ENCODE measurements around the gene ZNF618.

The ZNF618 gene

GRCh38 chr9:113914517-113914916 is 38.4 kb downstream of the ZNF618 start:
- no peak for DNase-seq

GRCh38 chr9:113915817-113916434 is 39.8 kb downstream of the ZNF618 start:
- no peak for DNase-seq

GRCh38 chr9:113916931-113917330 is 40.8 kb downstream of the ZNF618 start:
- DNase-seq, result no peak

- DNase-seq, result no peak
Measured at GRCh38 chr9:113918697-113919350, 42.7 kb downstream of the ZNF618 start.

GRCh38 chr9:113919382-113919781 is 43.3 kb downstream of the ZNF618 start:
- DNase-seq, result no peak

- no peak for DNase-seq
Measured at GRCh38 chr9:113919871-113920270, 43.8 kb downstream of the ZNF618 start.

GRCh38 chr9:113920872-113921271 is 44.8 kb downstream of the ZNF618 start:
- DNase-seq, result no peak

GRCh38 chr9:113921396-113921925 is 45.4 kb downstream of the ZNF618 start:
- DNase-seq, result no peak

GRCh38 chr9:113922160-113922559 is 46.1 kb downstream of the ZNF618 start:
- DNase-seq, result no peak

GRCh38 chr9:113926211-113926610 is 50.1 kb downstream of the ZNF618 start:
- no peak for DNase-seq

- DNase-seq, result no peak
Measured at GRCh38 chr9:113927277-113927676, 51.2 kb downstream of the ZNF618 start.

GRCh38 chr9:113928269-113928668 is 52.2 kb downstream of the ZNF618 start:
- no peak for DNase-seq

- no peak for DNase-seq
Measured at GRCh38 chr9:113929634-113930389, 53.7 kb downstream of the ZNF618 start.

- DNase-seq, result no peak
Measured at GRCh38 chr9:113930390-113930783, 54.3 kb downstream of the ZNF618 start.

GRCh38 chr9:113931140-113931539 is 55.0 kb downstream of the ZNF618 start:
- no peak for DNase-seq

- no peak for DNase-seq
Measured at GRCh38 chr9:113931777-113932176, 55.7 kb downstream of the ZNF618 start.

- no peak for DNase-seq
Measured at GRCh38 chr9:113932906-113933584, 56.9 kb downstream of the ZNF618 start.

GRCh38 chr9:113933671-113934070 is 57.6 kb downstream of the ZNF618 start:
- DNase-seq, result no peak

GRCh38 chr9:113934167-113934828 is 58.2 kb downstream of the ZNF618 start:
- no peak for DNase-seq

- DNase-seq, result no peak
Measured at GRCh38 chr9:113934829-113935676, 58.9 kb downstream of the ZNF618 start.

- no peak for DNase-seq
Measured at GRCh38 chr9:113935677-113936380, 59.7 kb downstream of the ZNF618 start.

Data from activated T-cell treated with anti-CD3 and anti-CD28 coated beads, Interleukin-2, amount 50 U/mL, for 48 hours (primary cell).